Peyer's patch (tissue), 4 donors: Measurements from ENCODE around the gene SFI1.

Source experiments
- POLR2A ChIP-seq, 2 donors: fragments of 450-650 bp; IDR thresholded peaks; one replicate each; pipeline ENCODE4 v1.5.1; 2017; ENCODE audit warnings: antibody characterized with exemption in 2 of 2, mild to moderate bottlenecking in 2 of 2, moderate library complexity in 2 of 2
- TF ChIP-seq, protein P1 (sequence below), 6 experiments: fragments of 450-650 bp in 4 of 6; fragments of 200-600 bp in 2 of 6; sonication (generic) in 1 of 6; IDR thresholded peaks; one replicate each; pipeline ENCODE4 v1.5.1; 2017 to 2019; ENCODE audit warnings: antibody characterized with exemption in 6 of 6, mild to moderate bottlenecking in 3 of 6, moderate library complexity in 1 of 6

- TF ChIP-seq, protein P1, sequence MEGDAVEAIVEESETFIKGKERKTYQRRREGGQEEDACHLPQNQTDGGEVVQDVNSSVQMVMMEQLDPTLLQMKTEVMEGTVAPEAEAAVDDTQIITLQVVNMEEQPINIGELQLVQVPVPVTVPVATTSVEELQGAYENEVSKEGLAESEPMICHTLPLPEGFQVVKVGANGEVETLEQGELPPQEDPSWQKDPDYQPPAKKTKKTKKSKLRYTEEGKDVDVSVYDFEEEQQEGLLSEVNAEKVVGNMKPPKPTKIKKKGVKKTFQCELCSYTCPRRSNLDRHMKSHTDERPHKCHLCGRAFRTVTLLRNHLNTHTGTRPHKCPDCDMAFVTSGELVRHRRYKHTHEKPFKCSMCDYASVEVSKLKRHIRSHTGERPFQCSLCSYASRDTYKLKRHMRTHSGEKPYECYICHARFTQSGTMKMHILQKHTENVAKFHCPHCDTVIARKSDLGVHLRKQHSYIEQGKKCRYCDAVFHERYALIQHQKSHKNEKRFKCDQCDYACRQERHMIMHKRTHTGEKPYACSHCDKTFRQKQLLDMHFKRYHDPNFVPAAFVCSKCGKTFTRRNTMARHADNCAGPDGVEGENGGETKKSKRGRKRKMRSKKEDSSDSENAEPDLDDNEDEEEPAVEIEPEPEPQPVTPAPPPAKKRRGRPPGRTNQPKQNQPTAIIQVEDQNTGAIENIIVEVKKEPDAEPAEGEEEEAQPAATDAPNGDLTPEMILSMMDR (IDR thresholded peaks at IDR 0.05): peak in 5 of 6 experiments; percentile 13 to 90 (median 78)
- TF ChIP-seq POLR2A (IDR thresholded peaks at IDR 0.05): no peak
Observed at GRCh38 chr22:31561238-31561887, 65.0 kb downstream of the SFI1 start.
